Activated T-cell treated with anti-CD3 and anti-CD28 coated beads, Interleukin-2, amount 50 U/mL, for 24 hours (primary cell): Measurements from ENCODE around the gene NRP2.

ENCODE experiments used
- DNase-seq: peaks from one replicate; pipeline ENCODE4 v3.0.0-alpha.2; 2020
- H3K27ac Mint-ChIP-seq: 2 replicates; pipeline ENCODE4 v1.8.0; 2020; ENCODE audit warnings: mild to moderate bottlenecking, mixed read lengths
- H3K27me3 Mint-ChIP-seq: 2 replicates; pipeline ENCODE4 v1.8.0; 2020; ENCODE audit warnings: mixed read lengths
- H3K36me3 Mint-ChIP-seq: 2 replicates; pipeline ENCODE4 v1.8.0; 2020; ENCODE audit warnings: low read depth, mixed read lengths
- H3K4me1 Mint-ChIP-seq: 2 replicates; pipeline ENCODE4 v1.8.0; 2020; ENCODE audit warnings: low read depth, mixed read lengths
- H3K4me3 Mint-ChIP-seq: 2 replicates; pipeline ENCODE4 v1.8.0; 2020; ENCODE audit warnings: mild to moderate bottlenecking, moderate library complexity, mixed read lengths
- H3K9me3 Mint-ChIP-seq: 2 replicates; pipeline ENCODE4 v1.8.0; 2020; ENCODE audit warnings: mixed read lengths

NRP2 gene

DNA sequence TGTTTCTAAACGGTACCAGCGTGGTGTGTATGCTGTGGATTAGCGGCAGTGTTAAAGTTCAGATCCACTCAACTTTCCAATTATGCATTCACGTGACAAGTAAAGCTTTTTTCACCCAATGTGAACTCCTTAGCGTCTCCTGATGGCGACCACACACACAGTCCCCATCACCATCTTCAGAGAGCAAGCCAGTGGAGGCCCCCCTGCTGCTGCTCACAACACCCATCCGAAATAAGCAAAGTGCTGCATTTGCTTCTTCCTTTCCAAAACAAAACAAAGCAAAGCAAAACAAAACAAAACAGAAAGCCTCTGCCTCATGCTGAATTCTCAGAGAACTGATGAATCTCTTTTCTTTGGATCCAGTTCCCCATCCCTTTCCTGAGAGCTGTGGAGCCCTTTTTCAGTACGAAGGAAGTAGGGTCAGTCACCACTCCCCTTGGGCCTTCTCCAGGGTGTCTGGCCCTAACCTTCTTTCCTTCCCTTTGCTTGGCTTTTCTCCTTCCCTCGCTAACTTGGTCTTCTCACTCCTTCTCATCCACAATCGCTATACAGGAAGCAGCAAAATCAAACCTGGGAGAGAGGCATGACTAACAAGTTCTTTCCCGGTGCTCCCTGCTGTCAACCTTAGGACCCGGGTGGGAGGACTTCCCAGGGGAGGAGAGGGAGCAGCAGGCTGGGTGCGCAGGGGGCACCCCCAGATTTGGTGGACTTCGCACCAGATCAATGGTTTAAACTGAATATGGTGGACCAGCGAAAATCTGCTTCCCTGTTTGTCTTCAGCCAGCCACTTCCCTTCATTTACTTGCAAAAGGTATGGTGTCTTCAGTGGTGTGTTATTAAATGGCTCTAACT lies 56.0 kb downstream of the NRP2 start:
- Mint-ChIP-seq H3K9me3 (no peaks in the 10 kb centered on the region), H3K4me1 (no peaks in the 10 kb centered on the region), H3K36me3 (no peaks in the 10 kb centered on the region), H3K27me3 (peaks cover 5% of the 10 kb centered on the region), H3K4me3 (no peak overlapping the region), H3K27ac (no peak overlapping the region)
- no peak for DNase-seq

DNA sequence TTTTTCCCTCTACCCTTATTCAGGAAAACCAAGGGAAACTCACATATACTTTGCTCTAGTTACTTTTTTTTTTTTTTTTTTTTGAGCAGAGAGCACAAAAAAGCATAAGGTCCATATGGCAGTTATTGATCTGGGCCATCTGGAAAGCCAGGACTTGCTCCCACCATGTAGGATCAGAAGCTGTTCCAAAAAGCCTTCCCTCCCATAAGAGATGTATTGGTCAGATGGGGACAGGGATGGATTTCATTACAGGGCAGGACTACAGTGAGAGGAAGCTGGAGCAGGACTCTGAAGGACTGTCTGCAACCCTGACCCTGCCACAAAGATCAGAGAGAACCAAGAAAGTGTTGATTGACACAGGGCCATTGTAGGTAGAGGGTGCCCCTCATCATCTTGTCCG lies 57.3 kb downstream of the NRP2 start:
- H3K27me3 Mint-ChIP-seq, result peaks cover 5% of the 10 kb centered on the region

DNA sequence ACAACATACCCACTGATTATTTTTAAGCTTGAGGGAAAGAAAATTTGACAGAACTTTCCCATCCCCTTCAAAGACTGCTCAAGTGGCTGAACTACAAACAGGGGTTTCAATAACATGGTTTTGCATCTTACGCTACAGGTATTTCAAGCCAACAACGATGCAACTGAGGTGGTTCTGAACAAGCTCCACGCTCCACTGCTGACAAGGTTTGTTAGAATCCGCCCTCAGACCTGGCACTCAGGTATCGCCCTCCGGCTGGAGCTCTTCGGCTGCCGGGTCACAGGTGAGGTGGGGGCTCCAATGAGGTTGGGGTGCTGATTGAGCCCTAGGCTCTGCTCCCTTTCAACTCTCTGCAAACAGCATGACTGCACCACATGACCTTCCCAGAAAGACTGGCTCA lies 58.1 kb downstream of the NRP2 start:
- Mint-ChIP-seq H3K9me3 (no peaks in the 10 kb centered on the region), H3K36me3 (no peaks in the 10 kb centered on the region), H3K4me1 (no peaks in the 10 kb centered on the region), H3K27me3 (peaks cover 5% of the 10 kb centered on the region), H3K27ac (no peak overlapping the region), H3K4me3 (no peak overlapping the region)
- DNase-seq, result no peak

More for the DNA sequence above, 57.3 kb downstream of the NRP2 start:
- Mint-ChIP-seq H3K27ac (no peak overlapping the region), H3K36me3 (no peaks in the 10 kb centered on the region), H3K4me3 (no peak overlapping the region), H3K4me1 (no peaks in the 10 kb centered on the region), H3K9me3 (no peaks in the 10 kb centered on the region)
- no peak for DNase-seq

DNA sequence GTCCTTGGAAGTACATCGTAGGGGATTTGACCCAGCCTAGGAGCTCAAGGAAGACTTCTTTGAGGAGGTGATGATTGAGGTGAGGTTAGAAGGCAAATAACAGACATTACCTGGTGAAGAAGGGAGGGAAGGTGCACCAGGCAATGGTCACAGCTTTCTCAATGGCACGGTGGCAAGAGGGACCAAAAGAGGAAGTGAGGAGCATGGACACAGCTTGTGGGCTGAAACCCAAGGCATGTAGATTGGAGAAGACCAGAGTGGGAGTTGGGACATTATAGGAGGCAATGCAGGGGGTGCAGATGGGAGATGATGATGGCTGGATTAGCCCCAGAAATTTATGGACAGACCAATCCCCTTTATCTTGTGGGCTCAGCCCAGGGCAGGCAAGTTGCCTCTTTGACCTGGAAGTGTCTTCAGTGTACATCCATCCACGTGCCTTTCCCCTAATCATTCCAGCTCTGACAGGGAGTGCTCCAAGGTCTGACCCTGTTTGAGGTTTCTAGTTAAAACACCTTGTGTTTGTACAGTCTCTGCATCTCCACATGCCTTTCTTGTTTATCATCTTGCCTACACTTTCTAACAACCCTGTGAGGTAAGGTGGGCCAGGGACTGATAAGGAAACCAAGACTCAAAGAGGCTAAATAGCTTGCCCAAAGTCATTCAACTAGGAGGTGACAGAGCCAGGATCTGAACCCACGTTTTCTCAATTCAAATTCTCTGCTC lies 59.1 kb downstream of the NRP2 start:
- no peak for DNase-seq
- H3K27me3 Mint-ChIP-seq, result peaks cover 7% of the 10 kb centered on the region
- H3K36me3 Mint-ChIP-seq, result no peaks in the 10 kb centered on the region
- H3K4me3 Mint-ChIP-seq, result no peak overlapping the region
- no peaks in the 10 kb centered on the region for H3K9me3 Mint-ChIP-seq
- no peaks in the 10 kb centered on the region for H3K4me1 Mint-ChIP-seq
- H3K27ac Mint-ChIP-seq, result no peak overlapping the region

DNA sequence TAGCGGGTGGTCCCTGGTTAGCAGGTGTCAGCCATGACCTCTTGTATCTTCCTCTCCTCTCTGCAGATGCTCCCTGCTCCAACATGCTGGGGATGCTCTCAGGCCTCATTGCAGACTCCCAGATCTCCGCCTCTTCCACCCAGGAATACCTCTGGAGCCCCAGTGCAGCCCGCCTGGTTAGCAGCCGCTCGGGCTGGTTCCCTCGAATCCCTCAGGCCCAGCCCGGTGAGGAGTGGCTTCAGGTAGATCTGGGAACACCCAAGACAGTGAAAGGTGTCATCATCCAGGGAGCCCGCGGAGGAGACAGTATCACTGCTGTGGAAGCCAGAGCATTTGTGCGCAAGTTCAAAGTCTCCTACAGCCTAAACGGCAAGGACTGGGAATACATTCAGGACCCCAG lies 60.8 kb downstream of the NRP2 start:
- no peak overlapping the region for H3K4me3 Mint-ChIP-seq

DNA sequence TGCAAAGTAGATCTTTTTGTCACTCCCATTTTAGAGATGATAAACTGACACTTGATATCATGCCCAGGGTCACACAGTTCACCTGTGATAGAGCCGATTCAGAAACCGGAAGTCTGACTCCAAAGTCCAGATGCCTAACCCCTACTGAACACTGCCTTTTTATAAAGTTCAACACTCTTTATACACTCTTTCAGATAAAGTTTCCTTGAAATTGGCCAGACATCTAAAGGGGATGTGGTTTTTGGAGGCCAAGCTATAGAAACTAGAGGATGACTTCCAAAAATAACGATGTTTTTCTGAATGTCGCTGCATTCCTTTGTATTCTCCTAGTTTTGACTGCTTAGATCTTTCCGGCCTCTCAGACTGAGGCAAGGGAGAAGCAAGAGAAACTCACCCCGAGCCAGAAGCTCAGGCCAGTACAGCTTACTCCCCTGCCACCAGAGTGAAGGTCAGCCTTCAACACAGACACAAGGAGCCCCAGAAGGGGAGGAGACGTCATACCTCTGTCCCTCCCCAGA lies 61.8 kb downstream of the NRP2 start:
- Mint-ChIP-seq H3K9me3 (no peaks in the 10 kb centered on the region), H3K4me3 (no peak overlapping the region), H3K4me1 (no peaks in the 10 kb centered on the region), H3K36me3 (no peaks in the 10 kb centered on the region), H3K27me3 (peaks cover 14% of the 10 kb centered on the region), H3K27ac (no peak overlapping the region)
- DNase-seq, result no peak

More for the DNA sequence above, 60.8 kb downstream of the NRP2 start:
- Mint-ChIP-seq H3K36me3 (no peaks in the 10 kb centered on the region), H3K4me1 (no peaks in the 10 kb centered on the region), H3K27ac (no peak overlapping the region), H3K9me3 (no peaks in the 10 kb centered on the region), H3K27me3 (peaks cover 10% of the 10 kb centered on the region)
- no peak for DNase-seq

DNA sequence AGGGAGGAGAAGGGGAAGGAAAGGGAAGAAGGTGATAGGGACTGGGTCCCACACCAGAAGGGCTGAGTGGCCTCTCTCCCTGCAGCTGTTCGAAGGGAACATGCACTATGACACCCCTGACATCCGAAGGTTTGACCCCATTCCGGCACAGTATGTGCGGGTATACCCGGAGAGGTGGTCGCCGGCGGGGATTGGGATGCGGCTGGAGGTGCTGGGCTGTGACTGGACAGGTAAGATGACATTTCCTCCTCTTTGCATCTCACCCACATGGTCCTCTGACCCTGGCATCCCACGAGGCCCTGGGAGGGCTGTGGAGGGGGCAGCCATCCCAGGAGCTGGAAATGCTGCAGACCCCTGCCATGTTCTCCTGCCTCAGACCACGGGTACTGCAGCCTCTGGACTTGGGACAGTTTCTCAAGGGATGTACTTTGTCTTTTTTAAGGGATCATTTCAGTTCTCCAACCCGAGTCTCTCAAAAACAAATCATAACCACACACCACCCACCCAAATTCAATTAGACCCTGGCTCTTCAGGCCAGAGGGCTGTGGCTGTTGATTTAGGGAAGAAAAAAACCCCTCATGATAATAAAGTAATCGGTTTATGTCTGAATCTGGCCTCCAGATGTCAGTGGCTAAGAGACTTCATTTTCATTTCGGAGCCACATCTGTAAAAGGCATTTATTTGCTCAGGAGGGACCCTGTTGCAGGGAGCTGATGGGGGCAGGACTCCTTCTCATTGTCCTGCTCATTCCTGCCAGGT lies 63.5 kb downstream of the NRP2 start:
- Mint-ChIP-seq H3K4me3 (no peak overlapping the region), H3K36me3 (no peaks in the 10 kb centered on the region), H3K9me3 (no peaks in the 10 kb centered on the region), H3K27me3 (peaks cover 25% of the 10 kb centered on the region), H3K27ac (no peak overlapping the region), H3K4me1 (no peaks in the 10 kb centered on the region)
- DNase-seq, result no peak

DNA sequence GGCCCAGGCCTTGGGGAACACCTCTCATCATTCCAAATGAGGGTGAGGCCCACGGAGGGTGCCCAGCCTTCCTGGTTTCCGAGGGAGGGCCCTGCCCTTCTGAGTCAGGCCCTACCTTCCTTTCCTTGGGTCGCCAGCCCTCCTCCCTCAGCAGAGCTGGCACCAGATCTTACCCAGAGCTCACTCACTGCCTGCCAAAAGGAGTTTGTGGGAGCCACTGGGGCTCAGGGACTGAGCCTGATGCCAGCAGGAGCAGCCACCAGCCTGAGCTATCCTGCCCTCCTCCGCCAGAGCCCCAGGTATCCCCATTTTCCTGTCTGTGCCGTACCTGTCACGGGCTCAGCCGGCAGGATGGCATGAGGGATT lies 64.1 kb downstream of the NRP2 start:
- H3K4me3 Mint-ChIP-seq, result no peak overlapping the region
- no peak overlapping the region for H3K27ac Mint-ChIP-seq
- no peak for DNase-seq
- no peaks in the 10 kb centered on the region for H3K9me3 Mint-ChIP-seq
- H3K27me3 Mint-ChIP-seq, result peaks cover 26% of the 10 kb centered on the region
- no peaks in the 10 kb centered on the region for H3K36me3 Mint-ChIP-seq
- H3K4me1 Mint-ChIP-seq, result no peaks in the 10 kb centered on the region

DNA sequence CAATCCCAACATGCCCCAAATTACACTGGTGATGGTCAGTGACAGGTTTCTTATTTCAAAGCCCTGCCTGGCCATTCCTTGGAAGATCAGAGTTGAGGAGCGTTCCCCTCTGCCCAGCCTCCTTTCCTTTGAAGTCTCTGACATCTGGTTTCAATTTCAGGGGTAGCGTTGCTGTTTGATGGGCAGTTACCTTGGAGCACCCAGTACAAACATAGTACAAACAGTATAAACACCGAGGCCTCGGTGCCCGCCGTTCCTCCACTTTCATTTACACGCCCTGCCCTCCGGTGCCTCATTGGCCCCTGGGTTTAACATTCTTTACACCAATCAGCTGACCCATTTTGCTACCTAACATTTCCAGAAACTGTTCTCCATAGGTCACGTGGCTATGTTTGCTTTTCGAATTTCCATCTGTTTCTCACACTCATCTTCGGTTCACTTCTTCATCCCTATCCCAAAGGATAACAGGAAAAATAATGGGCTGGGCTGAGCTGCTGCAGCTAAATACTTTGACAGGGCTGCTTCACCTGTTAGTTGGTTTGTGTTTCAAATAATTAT lies 65.6 kb downstream of the NRP2 start:
- Mint-ChIP-seq H3K27me3 (peaks cover 41% of the 10 kb centered on the region), H3K4me3 (no peak overlapping the region), H3K36me3 (no peaks in the 10 kb centered on the region), H3K27ac (no peak overlapping the region), H3K4me1 (no peaks in the 10 kb centered on the region), H3K9me3 (no peaks in the 10 kb centered on the region)
- no peak for DNase-seq

DNA sequence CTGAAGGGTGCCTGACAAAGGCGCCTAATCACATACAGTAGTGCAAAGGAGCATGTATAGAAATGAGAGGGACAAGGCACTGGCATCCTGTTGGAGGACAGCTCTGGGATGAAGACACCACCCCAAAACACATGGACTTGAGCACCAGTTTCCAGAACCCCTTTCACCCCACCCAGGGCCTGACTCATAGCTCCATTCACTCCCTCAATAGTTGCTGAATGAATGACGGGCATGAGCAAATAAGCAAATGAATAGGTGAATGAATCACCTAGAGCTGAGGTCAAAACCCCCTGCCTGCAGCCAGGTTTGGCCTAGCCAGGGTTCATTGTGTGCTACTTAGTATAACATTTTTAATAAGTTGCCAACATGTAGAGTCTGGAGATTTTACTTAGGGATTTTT lies 66.3 kb downstream of the NRP2 start:
- no peak for DNase-seq
- Mint-ChIP-seq H3K27me3 (peaks cover 42% of the 10 kb centered on the region), H3K36me3 (no peaks in the 10 kb centered on the region), H3K4me1 (no peaks in the 10 kb centered on the region), H3K9me3 (no peaks in the 10 kb centered on the region), H3K4me3 (no peak overlapping the region), H3K27ac (no peak overlapping the region)

DNA sequence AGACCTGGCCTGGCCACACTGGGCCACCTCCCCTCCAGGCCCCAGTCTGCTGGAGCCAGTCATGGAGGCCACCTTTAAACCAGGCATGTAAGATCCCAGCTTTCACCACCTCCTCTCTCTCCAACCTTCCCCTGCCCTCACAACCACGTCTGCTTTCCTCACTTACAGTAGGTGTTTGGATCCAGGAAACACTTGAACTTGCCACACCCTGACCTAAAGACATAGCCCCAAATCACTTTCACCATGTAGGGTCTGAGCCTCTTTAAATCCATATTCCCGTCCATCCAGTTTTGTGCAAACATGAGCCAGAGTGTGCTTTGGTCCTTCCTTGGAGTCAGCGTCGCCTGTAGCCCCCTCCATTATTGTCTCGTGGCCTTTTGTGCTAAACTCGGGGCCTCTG lies 66.8 kb downstream of the NRP2 start:
- H3K27ac Mint-ChIP-seq, result no peak overlapping the region
- peaks cover 42% of the 10 kb centered on the region for H3K27me3 Mint-ChIP-seq
- no peak for DNase-seq
- no peaks in the 10 kb centered on the region for H3K36me3 Mint-ChIP-seq
- no peak overlapping the region for H3K4me3 Mint-ChIP-seq
- no peaks in the 10 kb centered on the region for H3K4me1 Mint-ChIP-seq
- no peaks in the 10 kb centered on the region for H3K9me3 Mint-ChIP-seq

DNA sequence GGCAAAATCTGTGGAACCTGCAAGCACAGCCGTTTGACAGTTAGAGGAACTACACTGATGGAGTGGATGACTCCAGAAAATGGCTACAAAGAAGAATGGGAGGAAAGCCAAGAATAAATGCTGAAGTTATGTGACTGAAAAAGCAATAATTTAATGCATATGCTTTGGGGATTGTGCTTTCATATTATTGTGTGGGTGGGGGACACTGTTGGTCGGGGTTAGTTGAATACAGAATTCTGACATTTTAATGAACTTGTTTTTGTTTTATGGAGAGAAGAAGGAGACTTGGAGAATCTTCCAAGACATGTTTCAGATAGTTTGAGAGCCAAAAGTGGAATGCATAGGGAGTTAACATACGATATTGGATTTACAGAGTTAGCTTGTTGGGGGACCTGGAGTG lies 68.5 kb downstream of the NRP2 start:
- no peaks in the 10 kb centered on the region for H3K36me3 Mint-ChIP-seq
- no peak overlapping the region for H3K27ac Mint-ChIP-seq
- no peaks in the 10 kb centered on the region for H3K9me3 Mint-ChIP-seq
- H3K27me3 Mint-ChIP-seq, result peaks cover 42% of the 10 kb centered on the region
- no peak overlapping the region for H3K4me3 Mint-ChIP-seq
- no peak for DNase-seq
- H3K4me1 Mint-ChIP-seq, result no peaks in the 10 kb centered on the region

DNA sequence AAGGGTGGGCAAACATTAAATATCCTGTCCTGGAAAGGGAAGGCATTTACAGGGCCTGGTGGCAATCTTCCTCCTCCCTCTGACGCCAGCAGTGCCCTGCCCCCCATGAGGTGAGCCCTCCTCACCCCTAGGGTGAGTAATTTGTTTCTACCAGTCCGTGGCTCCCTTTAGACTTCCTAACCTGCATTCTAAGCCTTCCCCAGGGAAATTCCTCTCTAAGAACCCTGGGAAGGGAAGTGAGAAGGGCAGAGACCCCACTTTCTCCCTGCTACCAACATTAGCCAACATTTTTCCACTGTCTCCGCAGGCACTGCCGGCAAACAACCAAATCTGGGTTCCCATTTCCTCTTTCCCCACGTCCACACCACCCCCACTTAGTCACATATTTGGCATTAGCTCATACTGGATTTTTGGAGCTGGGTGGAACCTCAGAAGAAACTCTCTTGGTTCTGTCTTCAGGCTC lies 69.3 kb downstream of the NRP2 start:
- no peaks in the 10 kb centered on the region for H3K4me1 Mint-ChIP-seq
- DNase-seq, result no peak
- no peak overlapping the region for H3K4me3 Mint-ChIP-seq
- H3K27me3 Mint-ChIP-seq, result peaks cover 40% of the 10 kb centered on the region
- H3K36me3 Mint-ChIP-seq, result no peaks in the 10 kb centered on the region
- H3K27ac Mint-ChIP-seq, result no peak overlapping the region
- H3K9me3 Mint-ChIP-seq, result no peaks in the 10 kb centered on the region

DNA sequence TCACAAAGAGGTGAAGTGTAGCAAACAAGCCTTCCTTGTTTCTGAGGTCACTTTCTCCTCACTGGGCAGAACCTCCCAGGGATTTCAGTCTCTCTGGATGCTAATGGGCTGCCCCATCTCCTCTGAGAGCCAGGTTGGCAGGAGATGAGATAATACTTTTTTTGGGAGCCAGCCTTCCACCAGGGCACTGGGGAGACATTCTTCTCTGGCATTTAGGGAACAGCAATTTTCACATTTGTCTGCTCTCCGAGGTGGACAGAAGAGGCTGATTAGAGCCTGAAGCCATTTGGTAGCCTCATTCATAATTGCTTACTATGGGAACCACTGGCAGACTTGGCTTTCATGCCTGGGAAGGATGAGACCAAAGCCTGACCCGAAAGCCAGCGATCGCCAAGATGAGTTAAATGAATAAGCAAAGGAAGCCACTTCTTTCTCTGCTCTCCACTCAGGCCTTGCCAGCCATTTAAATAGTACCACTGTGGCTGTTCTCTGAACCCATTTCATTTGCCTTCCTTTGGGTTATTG lies 70.1 kb downstream of the NRP2 start:
- DNase-seq, result no peak
- no peak overlapping the region for H3K4me3 Mint-ChIP-seq
- no peaks in the 10 kb centered on the region for H3K4me1 Mint-ChIP-seq
- no peak overlapping the region for H3K27ac Mint-ChIP-seq
- no peaks in the 10 kb centered on the region for H3K9me3 Mint-ChIP-seq
- H3K27me3 Mint-ChIP-seq, result peaks cover 42% of the 10 kb centered on the region
- no peaks in the 10 kb centered on the region for H3K36me3 Mint-ChIP-seq
